OCI-LY7 (cell line): ENCODE results near the gene HELZ. TPM values are rescaled to one million over a fixed set of nuclear protein-coding genes. Genes with fewer than 3 reads are reported as not detected.

Experiments
- BruUV-seq: library from RNA; stranded (reverse); fragments of 400-500 nt; replicated peaks from 2 replicates; lab custom pipeline; 2021; lab: Mats Ljungman, UMichigan
- CTCF ChIA-PET: fragments of 300-600 bp; sonication (Branson Sonifier 250); formaldehyde crosslinking; loops from one replicate; lab custom pipeline; 2022; ENCODE audit warnings: antibody characterized with exemption; ENCODE audit not compliant: unreplicated experiment; lab: Charles Lee
- POLR2A ChIA-PET: fragments of 300-600 bp; sonication (Branson Sonifier 250); formaldehyde crosslinking; loops from one replicate; lab custom pipeline; 2022; ENCODE audit warnings: antibody characterized with exemption; lab: Charles Lee
- DNase-seq: peaks from one replicate; pipeline ENCODE4 v3.0.0-alpha.2; 2015; ENCODE audit warnings: low spot score
- H2AFZ ChIP-seq: fragments of 200-600 bp; sonication (generic), shearing (Covaris generic); 2 replicates; pipeline ENCODE4 v1.6.1; 2014; ENCODE audit warnings: mild to moderate bottlenecking, antibody characterized with exemption, low read length, moderate library complexity
- H3K27ac ChIP-seq: fragments of 200-600 bp; sonication (generic); 2 replicates; pipeline ENCODE4 v1.5.1; 2014; ENCODE audit warnings: mixed run types, low read depth, mild to moderate bottlenecking, moderate library complexity, low read length, inconsistent platforms; ENCODE audit not compliant: poor library complexity, severe bottlenecking
- H3K36me3 ChIP-seq: fragments of 200-600 bp; sonication (generic); 2 replicates; pipeline ENCODE4 v1.6.1; 2014; ENCODE audit warnings: mild to moderate bottlenecking, antibody characterized with exemption, low read length, moderate library complexity, mixed read lengths; ENCODE audit not compliant: insufficient read depth
- H3K4me1 ChIP-seq: fragments of 200-600 bp; sonication (generic); 2 replicates; pipeline ENCODE4 v1.5.1; 2014; ENCODE audit warnings: mild to moderate bottlenecking, low read length; ENCODE audit not compliant: insufficient read depth, poor library complexity, severe bottlenecking
- H3K4me2 ChIP-seq: fragments of 200-600 bp; sonication (generic); 2 replicates; pipeline ENCODE4 v1.6.1; 2014; ENCODE audit warnings: mild to moderate bottlenecking, low read length
- H3K4me3 ChIP-seq: fragments of 200-600 bp; sonication (generic); 2 replicates; pipeline ENCODE4 v1.5.1; 2014; ENCODE audit warnings: mild to moderate bottlenecking, low read depth, low read length; ENCODE audit not compliant: poor library complexity, severe bottlenecking
- H3K79me2 ChIP-seq: fragments of 200-600 bp; sonication (generic); 2 replicates; pipeline ENCODE4 v1.6.1; 2016; ENCODE audit warnings: low read depth, mild to moderate bottlenecking, low read length, moderate library complexity, mixed read lengths; ENCODE audit not compliant: insufficient read depth
- H3K9me2 ChIP-seq: fragments of 200-600 bp; sonication (generic); 2 replicates; pipeline ENCODE4 v1.6.1; 2016; ENCODE audit warnings: mild to moderate bottlenecking, low read length, mixed read lengths; ENCODE audit not compliant: insufficient read depth
- H3K9me3 ChIP-seq: fragments of 200-600 bp; sonication (generic); 2 replicates; pipeline ENCODE4 v1.6.1; 2014; ENCODE audit warnings: mild to moderate bottlenecking, mixed run types, low read length, mixed read lengths
- H4K20me1 ChIP-seq: fragments of 200-600 bp; sonication (generic); 2 replicates; pipeline ENCODE4 v1.6.1; 2014; ENCODE audit warnings: mild to moderate bottlenecking, antibody characterized with exemption, low read length, moderate library complexity, mixed read lengths; ENCODE audit not compliant: insufficient read depth
- EZH2phosphoT487 ChIP-seq: fragments of 200-600 bp; sonication (generic); IDR thresholded peaks from 2 replicates; pipeline ENCODE4 v1.6.1; 2018; ENCODE audit warnings: low read depth, borderline replicate concordance, mild to moderate bottlenecking, mixed run types, antibody characterized with exemption, low read length, moderate library complexity, mixed read lengths
- intact Hi-C: fragments of 100-400 bp; cut with micrococcal nuclease; formaldehyde crosslinking; loops from one replicate; pipeline ENCODE4 v1.10.0; 2022; ENCODE audit not compliant: unreplicated experiment
- total RNA-seq, 2 experiments: library from RNA; depleted of rRNA in 1 of 2; stranded (reverse); fragments of >200 nt in 1 of 2; shearing (Covaris generic) in 1 of 2; gene quantifications; 2 replicates each; pipeline ENCODE4 v1.2.3, GENCODE V29; 2014 to 2022
- TF ChIP-seq, protein P1 (sequence below): fragments of 200-600 bp; sonication (generic); conservative IDR thresholded peaks from 2 replicates; pipeline ENCODE4 v1.5.1; 2014; ENCODE audit warnings: mild to moderate bottlenecking, antibody characterized with exemption, low read length, moderate library complexity, mixed read lengths

The HELZ gene
- total RNA-seq, 2 experiments from 2014 or later = 33.9 to 58.9 TPM

DNA sequence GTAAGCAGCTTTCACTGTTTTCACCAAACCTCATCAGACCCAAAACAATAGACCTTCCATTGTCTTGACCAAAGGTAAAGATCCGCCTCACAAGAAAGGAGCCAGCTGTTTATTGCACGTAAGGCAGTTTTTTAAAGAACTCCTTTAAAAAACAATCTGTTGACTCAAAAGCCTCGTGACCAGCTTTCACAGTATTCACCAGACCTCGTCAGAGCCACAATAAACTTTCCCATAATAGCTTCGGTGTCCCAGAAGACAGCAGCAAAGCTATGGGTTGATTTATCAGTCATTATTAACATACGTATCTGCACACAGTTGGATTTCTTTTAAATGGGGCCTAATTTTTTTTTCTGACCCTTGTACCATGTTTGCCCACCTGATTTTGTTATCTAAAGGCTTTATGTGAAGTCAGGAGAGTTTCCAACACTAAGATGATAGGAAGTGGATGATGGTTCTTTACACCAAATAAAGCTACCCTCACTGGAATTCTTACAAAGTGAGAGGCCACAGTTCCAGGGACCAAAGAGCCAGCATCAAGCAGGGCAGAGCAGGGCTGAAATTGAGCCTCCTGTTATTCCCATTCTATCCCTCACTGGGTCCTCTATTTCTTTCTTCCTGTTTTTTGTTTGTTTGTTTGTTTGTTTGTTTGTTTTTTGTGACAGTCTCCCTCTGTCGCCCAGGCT is 17.6 kb upstream of the HELZ start:
- no TSS peak for BruUV-seq
- no peak overlapping the region for H2AFZ ChIP-seq
- H3K4me1 ChIP-seq = no peaks in the 10 kb centered on the region
- H3K4me2 ChIP-seq = no peak overlapping the region
- no peaks in the 10 kb centered on the region for H3K79me2 ChIP-seq
- H3K9me2 ChIP-seq = no peaks in the 10 kb centered on the region
- H3K9me3 ChIP-seq = no peaks in the 10 kb centered on the region
- TF ChIP-seq EZH2phosphoT487 = no peak
- TF ChIP-seq, protein P1, sequence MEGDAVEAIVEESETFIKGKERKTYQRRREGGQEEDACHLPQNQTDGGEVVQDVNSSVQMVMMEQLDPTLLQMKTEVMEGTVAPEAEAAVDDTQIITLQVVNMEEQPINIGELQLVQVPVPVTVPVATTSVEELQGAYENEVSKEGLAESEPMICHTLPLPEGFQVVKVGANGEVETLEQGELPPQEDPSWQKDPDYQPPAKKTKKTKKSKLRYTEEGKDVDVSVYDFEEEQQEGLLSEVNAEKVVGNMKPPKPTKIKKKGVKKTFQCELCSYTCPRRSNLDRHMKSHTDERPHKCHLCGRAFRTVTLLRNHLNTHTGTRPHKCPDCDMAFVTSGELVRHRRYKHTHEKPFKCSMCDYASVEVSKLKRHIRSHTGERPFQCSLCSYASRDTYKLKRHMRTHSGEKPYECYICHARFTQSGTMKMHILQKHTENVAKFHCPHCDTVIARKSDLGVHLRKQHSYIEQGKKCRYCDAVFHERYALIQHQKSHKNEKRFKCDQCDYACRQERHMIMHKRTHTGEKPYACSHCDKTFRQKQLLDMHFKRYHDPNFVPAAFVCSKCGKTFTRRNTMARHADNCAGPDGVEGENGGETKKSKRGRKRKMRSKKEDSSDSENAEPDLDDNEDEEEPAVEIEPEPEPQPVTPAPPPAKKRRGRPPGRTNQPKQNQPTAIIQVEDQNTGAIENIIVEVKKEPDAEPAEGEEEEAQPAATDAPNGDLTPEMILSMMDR = no peak
- intact Hi-C loops = no loop called here
- H4K20me1 ChIP-seq = no peaks in the 10 kb centered on the region
- no peak overlapping the region for H3K4me3 ChIP-seq
- no peak overlapping the region for H3K27ac ChIP-seq
- ChIA-PET CTCF (no interaction called here), POLR2A (interaction anchor here (0.9 kb wide), 2 partner anchors 11 to 165 kb away, joined by 3 to 4 read pairs; no protein-coding TSS in a partner anchor)
- H3K36me3 ChIP-seq = no peaks in the 10 kb centered on the region
- DNase-seq = no peak

GRCh38 chr17:67260170-67260987 is 15.4 kb upstream of the HELZ start:
- intact Hi-C loops = no loop called here
- H3K9me3 ChIP-seq = no peaks in the 10 kb centered on the region
- H3K36me3 ChIP-seq = no peaks in the 10 kb centered on the region
- DNase-seq = no peak
- H2AFZ ChIP-seq = no peak overlapping the region
- H3K79me2 ChIP-seq = no peaks in the 10 kb centered on the region
- ChIA-PET CTCF (no interaction called here), POLR2A (no interaction called here)
- H3K4me2 ChIP-seq = no peak overlapping the region
- H3K4me1 ChIP-seq = no peaks in the 10 kb centered on the region
- H3K9me2 ChIP-seq = no peaks in the 10 kb centered on the region
- H4K20me1 ChIP-seq = no peaks in the 10 kb centered on the region
- no peak overlapping the region for H3K27ac ChIP-seq
- BruUV-seq = no TSS peak
- H3K4me3 ChIP-seq = no peak overlapping the region
- TF ChIP-seq, protein P1 = no peak
- no peak for TF ChIP-seq EZH2phosphoT487
